Skin of body (tissue), 2 donors: ENCODE measurements around the gene MPEG1. TPM values are rescaled to one million over a fixed set of nuclear protein-coding genes. Genes with fewer than 3 reads are reported as not detected.

Experiments used
- DNase-seq: peaks from one replicate; lab custom pipeline; 2025; lab: John Stamatoyannopoulos, UW
- total RNA-seq: library from RNA; depleted of rRNA; stranded (reverse); fragments of >200 nt; gene quantifications from one replicate; pipeline ENCODE4 v1.2.3, GENCODE V29; 2014

Gene MPEG1, protein sequence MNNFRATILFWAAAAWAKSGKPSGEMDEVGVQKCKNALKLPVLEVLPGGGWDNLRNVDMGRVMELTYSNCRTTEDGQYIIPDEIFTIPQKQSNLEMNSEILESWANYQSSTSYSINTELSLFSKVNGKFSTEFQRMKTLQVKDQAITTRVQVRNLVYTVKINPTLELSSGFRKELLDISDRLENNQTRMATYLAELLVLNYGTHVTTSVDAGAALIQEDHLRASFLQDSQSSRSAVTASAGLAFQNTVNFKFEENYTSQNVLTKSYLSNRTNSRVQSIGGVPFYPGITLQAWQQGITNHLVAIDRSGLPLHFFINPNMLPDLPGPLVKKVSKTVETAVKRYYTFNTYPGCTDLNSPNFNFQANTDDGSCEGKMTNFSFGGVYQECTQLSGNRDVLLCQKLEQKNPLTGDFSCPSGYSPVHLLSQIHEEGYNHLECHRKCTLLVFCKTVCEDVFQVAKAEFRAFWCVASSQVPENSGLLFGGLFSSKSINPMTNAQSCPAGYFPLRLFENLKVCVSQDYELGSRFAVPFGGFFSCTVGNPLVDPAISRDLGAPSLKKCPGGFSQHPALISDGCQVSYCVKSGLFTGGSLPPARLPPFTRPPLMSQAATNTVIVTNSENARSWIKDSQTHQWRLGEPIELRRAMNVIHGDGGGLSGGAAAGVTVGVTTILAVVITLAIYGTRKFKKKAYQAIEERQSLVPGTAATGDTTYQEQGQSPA
- 19.8 TPM for total RNA-seq

DNA sequence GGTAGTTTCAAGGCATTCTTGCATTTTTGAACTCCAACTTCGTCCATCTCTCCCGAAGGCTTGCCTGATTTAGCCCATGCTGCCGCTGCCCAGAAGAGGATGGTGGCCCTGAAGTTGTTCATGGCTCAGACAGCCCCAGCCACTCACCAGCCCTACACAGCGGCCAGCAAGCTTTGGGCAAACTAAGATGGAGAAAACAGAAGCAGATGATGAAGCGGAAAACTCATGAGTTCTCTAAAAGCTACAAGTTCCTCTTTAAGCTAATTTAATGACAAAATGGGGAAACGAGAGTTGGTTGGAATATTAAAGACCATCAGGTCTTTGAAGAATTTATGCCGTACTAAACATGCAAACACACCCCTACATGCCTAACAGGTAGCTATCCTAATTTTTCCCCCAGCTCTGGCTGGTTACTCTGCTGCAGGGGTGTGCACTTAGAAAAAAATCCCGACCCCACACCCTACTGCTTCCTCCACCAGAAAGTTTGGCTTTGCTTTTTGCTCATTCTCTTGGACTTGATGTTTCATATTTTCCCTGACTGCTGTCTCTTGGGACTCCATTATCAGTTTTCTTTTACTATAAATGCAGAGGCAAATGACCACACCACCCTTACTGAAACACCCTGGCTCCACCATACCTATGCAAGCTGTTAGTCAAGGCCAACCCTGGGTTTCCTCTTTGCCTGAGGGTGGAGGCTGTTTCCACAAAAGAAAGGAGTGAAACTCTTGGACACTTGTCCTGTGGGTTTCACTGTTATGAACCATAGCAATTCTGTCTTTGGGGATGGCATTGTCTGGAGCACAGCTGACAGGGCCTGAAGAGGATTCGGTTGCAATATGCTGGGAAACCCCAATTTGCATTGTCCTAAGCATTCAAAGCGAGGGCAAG, at the start of gene MPEG1:
MPEG1 (minus strand) TSS at position 184 of the 888 bp plus-strand sequence; CDS start at position 122, 62 bp downstream.
- no peak for DNase-seq

DNA sequence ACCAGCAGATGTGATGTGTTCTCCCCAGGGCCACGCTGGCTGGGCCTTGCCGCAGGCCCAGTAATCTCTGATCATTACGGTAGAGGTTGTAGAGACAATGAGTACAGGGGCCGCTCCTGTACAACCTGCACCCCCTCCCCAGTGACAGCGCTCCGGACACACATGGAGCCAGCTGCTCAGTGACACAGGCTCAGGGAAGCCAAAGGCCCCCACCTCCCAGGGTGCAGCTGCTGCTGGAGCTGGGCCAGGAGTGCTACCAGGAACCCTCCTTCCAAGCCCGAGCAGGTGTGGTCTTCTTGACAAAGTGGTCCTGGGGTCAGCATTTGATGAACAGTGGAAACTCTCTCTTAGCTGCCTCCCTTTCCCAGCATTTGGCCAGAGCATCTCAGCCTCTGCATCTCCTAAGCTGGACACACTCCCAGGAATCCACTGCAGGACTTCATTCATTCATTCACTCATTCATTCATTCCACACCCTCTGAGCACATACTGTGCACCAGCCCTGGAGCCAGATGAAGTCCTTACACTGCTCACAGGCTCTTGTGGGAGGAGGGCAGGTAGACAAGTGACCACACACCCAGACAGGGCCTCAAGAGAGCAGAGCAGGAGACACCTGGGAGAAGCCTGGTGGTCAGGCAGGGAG, 49.6 kb upstream of the MPEG1 start:
- no peak for DNase-seq

DNA sequence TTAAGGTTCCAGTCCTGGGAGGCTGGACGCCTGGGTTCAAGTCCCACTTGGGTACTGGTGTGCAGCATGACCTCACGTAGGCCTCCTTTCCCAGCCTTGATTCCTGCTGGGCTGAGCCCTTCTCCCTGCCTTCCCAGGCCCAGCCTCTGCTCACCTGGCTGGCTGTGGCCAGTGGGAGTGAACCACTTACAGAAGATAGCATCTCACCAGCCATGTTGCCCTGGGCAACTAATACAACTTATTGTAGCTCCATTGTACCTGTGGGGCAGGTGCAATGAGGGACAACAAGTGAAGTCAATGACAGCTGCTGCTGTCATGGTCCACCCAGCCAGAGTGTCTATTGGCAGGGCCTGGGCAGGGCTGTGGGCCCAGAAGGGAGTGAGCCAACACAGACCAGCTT, 48.4 kb upstream of the MPEG1 start:
- no peak for DNase-seq

DNA sequence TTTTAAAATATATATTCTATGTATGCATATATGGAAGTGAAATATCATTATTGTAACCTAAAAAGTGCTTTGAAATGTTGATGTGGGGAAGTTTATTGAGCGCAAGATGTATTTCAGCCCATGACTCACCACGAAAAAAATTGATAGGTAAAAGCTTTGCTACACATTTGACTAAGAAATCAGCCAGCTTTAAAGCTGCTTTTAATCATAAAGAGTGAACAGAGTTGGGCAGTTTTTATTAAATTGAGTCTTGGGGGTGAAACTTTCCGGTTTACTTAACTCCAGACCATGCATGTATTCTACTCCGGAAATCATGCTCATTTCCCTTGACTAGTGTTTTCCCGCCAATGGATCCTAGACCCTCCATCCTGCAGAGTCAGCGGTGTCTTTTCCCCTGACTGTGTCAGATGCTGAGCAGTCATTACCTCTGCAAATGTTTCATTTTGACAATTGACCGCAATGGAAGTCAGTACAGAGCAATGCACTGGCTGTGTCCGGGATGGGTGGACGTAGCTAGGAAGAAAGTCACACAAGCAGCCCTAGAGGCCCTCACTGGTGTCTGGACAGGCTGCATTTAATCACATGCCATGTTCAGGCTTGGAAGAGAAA, 47.2 kb upstream of the MPEG1 start:
- DNase-seq, result no peak

DNA sequence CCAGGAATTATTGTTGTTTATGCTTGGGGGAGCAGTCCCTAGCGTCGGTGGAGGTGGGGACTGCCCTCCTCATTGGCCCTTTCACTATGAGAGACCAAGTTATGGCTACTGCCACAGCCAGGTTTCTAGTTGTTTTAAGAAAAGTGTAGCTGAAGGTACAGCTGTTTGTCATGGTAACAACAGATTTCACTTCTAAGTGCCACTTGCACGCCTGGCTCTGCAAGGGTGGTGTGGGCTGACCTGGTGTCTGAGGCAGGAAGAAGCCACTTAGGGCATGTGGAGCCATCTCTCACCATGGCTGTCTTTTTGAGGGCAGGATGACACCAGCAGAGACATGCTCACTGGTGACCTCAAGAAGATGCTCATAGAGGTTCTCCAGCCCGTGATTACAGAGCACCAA, 46.3 kb upstream of the MPEG1 start:
- no peak for DNase-seq

DNA sequence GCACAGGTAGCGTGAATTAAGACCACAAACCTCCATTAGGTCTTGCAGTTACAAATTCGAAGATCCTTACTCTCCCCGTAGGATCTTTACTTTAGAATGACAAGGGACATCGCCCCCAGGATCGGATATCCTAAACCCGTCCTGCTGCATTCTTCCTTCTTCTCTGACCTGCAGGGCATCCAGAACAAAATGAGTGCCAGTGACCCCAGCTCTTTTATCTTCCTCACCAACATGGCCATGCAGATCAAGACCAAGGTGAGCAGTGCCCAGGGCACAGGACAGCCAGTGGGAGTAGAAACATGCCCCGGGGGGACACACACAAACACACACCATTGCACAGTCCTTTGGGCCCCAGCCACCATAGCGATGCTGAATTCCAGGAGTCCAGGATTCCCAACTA, 42.6 kb upstream of the MPEG1 start:
- DNase-seq, result no peak

DNA sequence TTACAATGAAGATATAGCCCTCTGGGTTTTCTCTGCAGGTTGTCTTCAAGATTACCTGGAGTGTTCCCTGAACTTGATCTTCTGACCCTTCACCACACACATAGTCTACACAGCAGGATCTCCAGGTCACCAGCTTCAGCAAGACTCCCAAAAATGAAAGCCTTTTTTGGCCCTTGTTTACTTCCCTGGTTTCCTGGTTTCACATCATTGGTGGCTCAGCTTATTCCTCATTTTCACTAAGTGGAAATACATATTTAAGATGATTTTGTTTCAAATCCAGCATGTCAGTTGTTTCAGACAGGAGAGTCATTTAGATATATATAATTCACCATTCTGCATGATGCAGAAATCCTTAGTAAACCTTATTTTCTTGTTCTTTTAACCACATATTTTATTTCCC, 41.6 kb upstream of the MPEG1 start:
- DNase-seq, result no peak

DNA sequence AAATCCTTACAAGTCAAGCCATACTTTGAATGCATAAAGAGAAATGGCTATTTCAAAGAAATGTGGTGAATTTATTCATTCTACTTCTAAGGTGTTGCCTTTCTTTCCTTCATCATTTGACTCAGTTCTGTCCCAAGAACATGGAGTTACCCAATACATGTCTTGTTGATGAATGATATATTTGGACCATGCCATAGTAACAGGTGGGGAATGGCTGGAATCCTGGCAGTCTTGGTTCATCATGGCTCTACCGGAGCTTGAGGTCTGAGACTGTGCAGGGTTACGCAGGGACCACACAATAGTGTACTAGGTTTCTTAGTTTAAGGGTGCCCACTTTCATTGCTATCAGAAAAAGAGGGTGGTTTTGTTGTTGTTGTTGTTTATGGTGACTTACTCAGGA, 40.3 kb upstream of the MPEG1 start:
- no peak for DNase-seq

DNA sequence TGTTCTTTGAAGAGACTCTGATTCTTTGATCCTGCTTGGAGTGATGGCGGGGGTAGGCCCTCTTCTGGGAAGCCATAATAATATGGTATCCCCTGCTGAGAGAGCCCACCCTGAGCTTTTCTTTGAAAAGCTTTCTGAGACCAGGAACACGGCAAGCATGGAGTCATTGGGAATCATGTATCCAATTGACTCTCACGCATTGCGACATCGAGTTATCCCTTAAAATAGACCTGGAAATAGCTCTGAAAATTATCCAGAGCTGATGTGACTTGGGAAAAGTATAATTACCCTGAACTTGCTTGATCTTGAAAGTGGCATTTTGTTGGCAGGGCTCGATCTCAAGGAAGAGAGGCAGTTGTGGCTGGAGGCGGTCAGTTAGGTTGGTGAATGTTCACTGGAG, 36.8 kb upstream of the MPEG1 start:
- peak; percentile 25 for DNase-seq

DNA sequence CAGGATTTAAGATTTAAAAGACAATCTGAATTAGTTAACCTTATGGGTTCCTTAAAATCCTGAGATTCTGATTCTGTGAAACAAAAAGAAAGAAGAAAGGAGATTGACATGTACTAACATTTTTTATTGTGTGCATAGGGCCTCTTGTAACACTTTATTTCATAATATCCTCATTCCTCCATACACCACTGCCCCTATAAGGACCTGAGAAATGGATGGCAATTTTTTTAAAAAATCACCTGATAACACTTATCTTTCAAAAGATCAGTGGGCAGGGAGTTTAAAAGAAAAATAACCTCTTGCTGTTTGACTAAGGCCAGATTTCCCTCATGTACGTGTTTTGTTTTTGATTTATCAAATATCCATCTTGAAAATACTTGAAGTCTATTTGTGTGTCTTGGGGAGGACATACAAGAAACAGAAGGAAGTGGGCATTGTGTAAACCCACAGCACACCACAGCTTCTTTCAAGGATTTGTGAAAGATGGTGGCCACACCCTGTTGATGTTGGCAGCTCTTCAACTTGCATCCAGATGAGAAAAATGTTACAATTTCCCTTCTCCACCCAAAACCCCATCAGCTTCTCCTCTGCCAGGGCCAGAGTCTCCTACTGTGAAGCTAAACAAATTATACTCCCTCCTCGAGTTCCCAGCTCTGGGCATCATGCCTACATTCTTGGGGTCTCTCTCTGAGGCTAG, 35.0 kb upstream of the MPEG1 start:
- DNase-seq, result no peak

DNA sequence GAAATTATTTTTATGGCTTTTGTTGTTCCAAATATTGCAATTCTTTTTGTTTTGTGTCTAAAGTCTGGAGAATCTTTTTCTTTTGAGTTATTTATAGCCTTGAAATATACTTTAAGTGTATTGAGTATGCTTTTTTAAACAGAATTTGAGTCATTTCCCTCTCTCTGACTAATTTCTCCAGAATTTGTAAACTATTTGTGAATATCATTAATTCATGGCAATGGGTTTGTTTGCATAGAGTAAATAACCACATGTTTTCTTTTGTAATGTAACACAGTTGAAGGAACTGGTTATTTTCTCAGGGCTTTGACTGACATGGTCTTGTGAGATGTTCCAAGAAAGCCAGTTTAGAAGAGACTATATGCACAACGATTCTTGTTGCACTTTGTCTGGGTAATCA, 30.9 kb upstream of the MPEG1 start:
- no peak for DNase-seq

DNA sequence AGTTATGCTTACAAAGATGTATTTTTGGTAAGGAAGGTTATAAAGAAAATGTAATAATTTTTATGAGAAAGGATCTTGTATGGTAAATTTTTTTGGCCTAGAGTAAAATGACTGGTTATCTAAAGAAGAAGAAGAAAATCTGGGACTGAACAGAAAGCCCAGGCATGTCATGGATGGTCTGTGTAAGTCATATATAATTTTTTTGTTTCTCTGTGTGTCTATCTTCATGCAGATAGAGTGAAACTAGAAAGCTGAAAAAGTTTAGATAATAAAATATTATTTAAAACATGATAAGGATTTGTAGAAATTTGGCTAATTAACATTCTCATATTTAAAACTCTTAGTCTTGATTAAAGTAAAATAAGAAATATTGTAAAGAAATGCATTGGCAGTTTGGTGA, 27.6 kb upstream of the MPEG1 start:
- DNase-seq, result no peak

DNA sequence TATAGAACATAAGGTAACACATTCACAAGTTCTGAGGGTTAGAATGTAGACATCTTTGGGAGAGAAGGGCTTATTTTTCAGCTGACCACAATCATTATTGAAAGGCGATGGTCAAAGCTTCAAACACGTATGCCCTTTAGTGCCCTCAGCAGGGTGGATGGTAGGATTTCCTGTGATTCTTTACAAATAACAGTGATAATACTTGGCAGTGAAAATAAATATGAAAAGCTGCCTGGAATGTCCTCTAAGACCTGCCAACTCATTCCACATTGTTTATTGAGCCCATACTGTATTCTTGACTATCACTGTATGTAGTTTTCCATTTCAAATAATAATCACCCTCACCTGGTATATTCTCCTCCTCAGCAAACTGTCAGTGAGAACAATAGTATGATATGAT, 13.7 kb upstream of the MPEG1 start:
- peak; percentile 18 for DNase-seq

DNA sequence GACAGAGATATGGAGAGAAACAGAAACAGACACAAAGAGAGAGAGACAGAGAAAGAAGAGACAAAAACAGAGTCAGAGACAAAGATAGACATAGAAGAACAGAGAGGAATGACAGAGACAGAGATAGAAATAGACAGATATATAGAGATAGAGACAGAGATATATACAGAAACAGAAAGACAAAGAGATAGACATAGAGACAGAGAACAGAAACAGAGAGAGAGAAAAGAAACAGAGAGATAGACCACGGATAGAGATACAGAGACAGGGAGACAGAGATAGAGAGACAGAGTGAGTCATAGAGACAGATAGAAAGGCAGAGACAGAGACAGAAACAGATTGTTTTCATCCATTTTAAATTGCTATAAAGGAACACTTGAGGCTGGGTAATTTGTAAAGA, 12.3 kb upstream of the MPEG1 start:
- no peak for DNase-seq

DNA sequence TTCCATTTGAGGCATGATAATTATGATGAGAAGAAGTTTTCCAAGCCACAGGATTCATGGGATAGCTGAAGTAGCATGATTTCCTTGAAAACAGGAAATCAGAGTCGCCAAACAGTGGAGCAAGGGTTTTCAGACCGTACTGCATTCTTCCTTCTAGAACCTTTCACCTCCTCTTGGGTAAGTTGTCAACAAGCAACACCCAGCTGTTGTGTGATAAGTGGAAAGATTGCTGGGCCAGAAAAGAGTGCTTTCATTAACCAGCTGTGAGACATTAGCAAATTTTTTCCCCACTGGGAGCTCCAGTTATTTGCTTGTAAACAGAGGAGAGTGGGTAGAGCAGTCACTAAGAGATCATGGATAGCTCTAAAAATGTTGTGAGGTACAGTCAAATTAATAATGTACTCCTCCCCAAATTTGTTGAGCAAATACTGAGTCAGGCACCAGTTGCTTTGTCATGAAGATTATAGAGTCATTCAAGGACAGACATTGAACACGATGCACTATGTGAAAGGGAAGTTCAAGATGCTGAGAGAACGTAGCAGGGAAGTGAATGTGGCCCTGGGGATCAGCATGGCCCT, 11.7 kb upstream of the MPEG1 start:
- DNase-seq, result peak; percentile 57

DNA sequence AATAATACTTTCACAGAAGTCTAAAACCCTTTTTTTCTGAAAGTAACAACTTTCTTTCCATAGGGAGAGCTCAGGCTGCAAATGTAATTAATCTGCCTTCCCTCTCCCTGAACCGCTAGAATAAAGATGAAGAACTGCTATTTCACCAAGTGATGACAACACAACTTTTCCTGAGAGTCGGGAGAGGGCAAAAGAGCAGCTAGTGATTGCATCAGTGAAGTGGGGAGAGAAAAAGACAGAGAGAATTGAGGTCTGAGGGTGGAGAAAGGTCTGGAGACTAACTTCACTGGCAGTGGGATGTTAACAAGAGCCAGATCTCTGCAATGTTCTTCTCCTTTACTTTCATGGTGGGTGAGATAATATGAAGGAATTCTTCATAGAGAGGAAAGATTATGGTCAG, 10.9 kb upstream of the MPEG1 start:
- DNase-seq, result no peak

DNA sequence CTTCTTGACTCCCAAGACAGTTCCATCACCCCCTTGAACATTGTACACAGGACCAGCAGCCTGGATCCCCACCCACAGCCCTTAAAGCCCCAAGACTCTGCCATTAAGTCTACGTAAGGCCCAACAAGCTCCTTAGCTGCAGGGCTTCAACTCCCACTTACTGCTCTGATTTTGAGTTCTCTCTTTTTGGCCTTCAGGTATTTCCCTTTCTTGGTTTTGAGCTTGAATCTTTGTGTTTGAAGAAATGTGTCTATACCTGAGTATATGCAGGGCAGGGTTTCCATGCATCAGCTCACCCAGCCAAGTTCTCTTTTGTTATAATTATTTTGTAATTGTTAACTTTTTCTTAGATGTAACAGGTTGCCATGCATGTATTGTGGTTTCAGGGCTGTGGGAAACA, 10.4 kb upstream of the MPEG1 start:
- no peak for DNase-seq

DNA sequence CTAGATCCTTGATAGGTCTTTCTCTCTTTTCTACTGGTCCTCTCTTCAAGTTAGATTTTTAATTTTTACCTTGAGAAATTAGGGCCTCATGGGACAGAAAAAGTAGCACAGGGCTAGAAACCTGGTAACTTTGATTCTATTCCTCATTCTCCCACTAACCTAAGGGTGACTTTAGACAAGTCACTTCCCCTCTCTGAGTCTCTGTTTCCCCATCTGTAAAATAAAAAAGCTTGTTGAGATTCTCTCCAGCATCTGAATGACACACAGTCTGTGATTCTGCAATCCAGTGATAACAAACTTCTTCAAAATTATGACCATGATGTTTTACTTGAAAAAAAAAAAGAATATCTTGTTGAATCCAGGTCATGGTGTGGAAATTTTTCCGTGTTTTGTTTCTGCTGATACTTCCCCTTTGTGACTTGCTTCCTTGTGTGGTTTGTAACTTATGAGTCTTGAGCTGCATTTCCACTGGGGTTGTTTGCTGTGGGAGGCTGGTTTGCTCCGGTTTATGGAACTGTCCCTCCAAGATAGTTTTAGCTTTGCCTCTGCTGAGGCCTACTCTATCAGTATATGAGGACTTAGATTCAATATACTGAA, 9.8 kb upstream of the MPEG1 start:
- DNase-seq, result no peak

DNA sequence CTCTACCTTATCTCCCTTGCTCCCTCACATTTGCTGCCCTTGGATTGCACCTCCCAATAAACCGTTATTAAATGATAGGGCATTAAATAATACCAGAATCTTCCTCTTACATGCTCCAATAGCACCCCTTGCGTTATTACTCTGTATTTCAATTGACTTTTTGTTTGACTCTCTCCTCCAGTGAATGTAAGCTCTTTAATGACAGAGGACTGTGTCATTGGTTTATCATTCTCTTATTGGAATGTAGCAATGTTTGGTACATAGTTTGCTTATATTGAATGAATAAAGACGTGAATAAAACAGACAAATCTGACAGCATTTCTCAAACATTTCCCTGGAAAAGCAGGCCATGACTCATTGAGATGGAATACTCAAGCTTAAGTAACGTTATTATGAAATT, 8.7 kb upstream of the MPEG1 start:
- peak; percentile 46 for DNase-seq

DNA sequence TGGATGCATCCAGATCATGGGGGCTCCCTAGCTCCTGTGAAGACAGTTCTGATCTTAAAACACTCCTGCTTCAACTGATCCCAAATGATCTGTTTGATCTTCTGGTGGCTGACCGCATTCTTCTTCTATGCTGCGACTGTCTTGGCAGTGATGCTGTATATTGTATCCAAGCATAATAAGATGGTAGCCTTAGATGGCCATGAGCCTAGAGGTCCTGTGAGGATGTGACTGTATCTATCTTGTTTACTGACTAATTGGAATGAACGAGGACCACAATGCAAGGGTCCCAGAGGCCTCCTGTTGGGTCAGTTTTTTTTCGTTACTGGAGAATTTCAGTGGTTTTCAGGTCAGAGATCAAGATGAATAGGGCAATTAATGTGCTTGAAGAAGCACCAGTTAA, 7.1 kb upstream of the MPEG1 start:
- DNase-seq, result no peak
